Neutrophil (primary cell): ENCODE measurements around the gene PDZD7.

ENCODE experiments used
- H3K27ac ChIP-seq: fragments of 200-600 bp; sonication (generic); 2 replicates; pipeline ENCODE4 v1.5.1; 2016; ENCODE audit warnings: mild to moderate bottlenecking, moderate library complexity
- H3K27me3 ChIP-seq: fragments of 200-600 bp; sonication (generic); 2 replicates; pipeline ENCODE4 v1.6.0; 2016; ENCODE audit warnings: mild to moderate bottlenecking
- H3K36me3 ChIP-seq: fragments of 200-600 bp; sonication (generic); 2 replicates; pipeline ENCODE4 v1.5.1; 2017
- H3K4me1 ChIP-seq, 2 experiments: fragments of 200-600 bp in 1 of 2; sonication (generic) in 1 of 2; 1 replicate in 1 of 2; 2 replicates in 1 of 2; pipeline versions ENCODE4 v1.5.1 to v1.6.1; 2013 to 2016; ENCODE audit warnings: low read depth in 1 of 2, low read length in 1 of 2, mild to moderate bottlenecking in 1 of 2, moderate library complexity in 1 of 2; ENCODE audit not compliant: control insufficient read depth in 1 of 2, insufficient read depth in 1 of 2
- H3K4me3 ChIP-seq, 2 experiments: fragments of 200-600 bp in 1 of 2; sonication (generic) in 1 of 2; 1 replicate in 1 of 2; 2 replicates in 1 of 2; pipeline ENCODE4 v1.5.1; 2013 to 2016; ENCODE audit warnings: low read depth in 1 of 2, low read length in 1 of 2, mild to moderate bottlenecking in 1 of 2, moderate library complexity in 1 of 2
- H3K9me3 ChIP-seq: fragments of 200-600 bp; sonication (generic); 2 replicates; pipeline ENCODE4 v1.5.1; 2016
- CTCF ChIP-seq: fragments of 200-600 bp; sonication (generic); IDR thresholded peaks from 2 replicates; pipeline ENCODE4 v1.5.1; 2016; ENCODE audit warnings: antibody characterized with exemption

Gene PDZD7

GRCh38 chr10:100985336-100985735, 45.6 kb downstream of the PDZD7 start:
- Histone ChIP-seq H3K27ac (no peak overlapping the region), H3K4me3 (no peak overlapping the region), H3K36me3 (peaks cover 14% of the 10 kb centered on the region), H3K4me1 (peaks cover 15 to 17% of the 10 kb centered on the region in 2 experiments), H3K27me3 (no peaks in the 10 kb centered on the region), H3K9me3 (no peaks in the 10 kb centered on the region)
- no peak for TF ChIP-seq CTCF

DNA sequence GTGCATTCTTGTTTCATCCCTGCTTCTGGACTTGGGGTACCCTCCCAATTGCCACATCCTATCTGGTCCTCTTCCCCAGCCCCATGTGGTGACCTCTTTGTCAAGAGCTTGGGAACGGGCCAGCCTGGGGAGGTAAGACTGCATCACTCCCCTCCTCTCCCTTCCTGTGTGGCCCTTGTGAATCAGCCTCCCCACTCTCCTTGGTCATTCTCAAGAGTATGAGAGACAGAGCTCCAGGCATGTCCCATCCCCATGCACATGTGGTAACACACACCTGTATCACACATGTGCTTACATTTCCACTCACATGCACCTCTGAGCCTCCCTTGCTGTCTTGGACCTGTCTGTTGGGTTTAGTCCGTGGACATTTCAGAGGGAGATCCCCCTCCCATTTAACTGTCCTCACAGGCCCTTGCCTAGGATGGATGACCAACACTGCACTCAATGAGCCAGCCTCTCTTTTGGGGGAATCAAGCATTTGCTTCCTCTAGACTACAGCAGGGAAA, 46.2 kb downstream of the PDZD7 start:
- Histone ChIP-seq H3K27ac (no peak overlapping the region), H3K9me3 (no peaks in the 10 kb centered on the region), H3K4me1 (peaks cover 15 to 17% of the 10 kb centered on the region in 2 experiments), H3K4me3 (no peak overlapping the region), H3K36me3 (peaks cover 20% of the 10 kb centered on the region), H3K27me3 (no peaks in the 10 kb centered on the region)
- no peak for TF ChIP-seq CTCF

DNA sequence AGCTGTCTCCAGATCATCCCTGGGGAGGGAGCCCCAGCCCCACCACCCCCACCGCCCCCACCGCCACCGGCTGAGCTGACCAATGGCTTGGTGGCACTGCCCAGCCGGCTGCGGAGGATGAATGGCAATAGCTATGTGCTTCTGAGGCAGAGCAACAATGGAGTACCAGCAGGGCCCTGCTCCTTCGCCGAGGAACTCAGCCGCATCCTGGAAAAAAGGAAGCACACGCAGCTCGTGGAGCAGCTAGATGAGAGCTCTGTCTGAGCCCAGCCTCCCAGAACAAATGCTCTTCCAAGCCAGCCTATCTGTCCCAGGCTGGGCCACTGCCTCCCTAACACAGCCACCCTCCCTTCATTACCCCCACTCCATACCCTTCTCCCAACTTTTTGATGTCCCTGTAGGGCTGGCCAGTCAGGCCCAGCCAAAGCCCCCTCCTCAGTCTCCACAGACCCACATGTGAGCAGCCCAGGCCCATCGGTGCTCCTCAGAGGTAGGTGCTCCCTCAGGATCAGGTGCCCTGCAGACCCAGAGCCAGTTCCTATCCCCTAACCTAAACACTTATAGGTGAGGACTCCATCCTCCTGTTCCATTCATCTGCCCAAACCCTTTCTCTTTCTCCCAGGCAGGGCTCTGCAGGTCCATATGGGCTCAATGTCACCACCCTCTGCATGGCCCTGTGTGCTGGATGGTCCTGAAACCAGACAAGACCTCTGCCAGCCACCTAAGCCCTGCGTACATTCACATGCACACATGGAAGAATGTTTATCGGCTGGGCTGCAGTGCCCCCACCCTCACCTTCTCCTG, 46.9 kb downstream of the PDZD7 start:
- H3K27me3 ChIP-seq: no peaks in the 10 kb centered on the region
- no peak for TF ChIP-seq CTCF
- H3K9me3 ChIP-seq: no peaks in the 10 kb centered on the region
- H3K27ac ChIP-seq: no peak overlapping the region
- peaks cover 24% of the 10 kb centered on the region for H3K36me3 ChIP-seq
- H3K4me1 ChIP-seq: peaks cover 15 to 17% of the 10 kb centered on the region in 2 experiments
- no peak overlapping the region for H3K4me3 ChIP-seq

GRCh38 chr10:100982916-100983830, 47.8 kb downstream of the PDZD7 start:
- H3K36me3 ChIP-seq: peaks cover 32% of the 10 kb centered on the region
- H3K27ac ChIP-seq: no peak overlapping the region
- H3K4me1 ChIP-seq: peaks cover 15 to 17% of the 10 kb centered on the region in 2 experiments
- H3K4me3 ChIP-seq: no peak overlapping the region
- no peaks in the 10 kb centered on the region for H3K27me3 ChIP-seq
- no peak for TF ChIP-seq CTCF
- H3K9me3 ChIP-seq: no peaks in the 10 kb centered on the region

- no peak for TF ChIP-seq CTCF
- H3K27me3 ChIP-seq: no peaks in the 10 kb centered on the region
- peaks cover 0 to 1% of the 10 kb centered on the region in 2 experiments for H3K4me1 ChIP-seq
- H3K36me3 ChIP-seq: peaks cover 32% of the 10 kb centered on the region
- H3K27ac ChIP-seq: no peak overlapping the region
- no peak overlapping the region for H3K4me3 ChIP-seq
- H3K9me3 ChIP-seq: no peaks in the 10 kb centered on the region
Observed at GRCh38 chr10:100981178-100981772, 49.7 kb downstream of the PDZD7 start.
